Measurements from ENCODE around the gene PPP1CA.
"Not testable (repeated sequence)": the region's sequence is repeated elsewhere in the genome, so short reads cannot be mapped to it uniquely, and the experiment has no call there.

The PPP1CA gene

GRCh38 chr11:67416416-67417335 is 15.0 kb upstream of the PPP1CA start:
- no peak for DNase-seq (ENCODE audit: low read depth)

DNA sequence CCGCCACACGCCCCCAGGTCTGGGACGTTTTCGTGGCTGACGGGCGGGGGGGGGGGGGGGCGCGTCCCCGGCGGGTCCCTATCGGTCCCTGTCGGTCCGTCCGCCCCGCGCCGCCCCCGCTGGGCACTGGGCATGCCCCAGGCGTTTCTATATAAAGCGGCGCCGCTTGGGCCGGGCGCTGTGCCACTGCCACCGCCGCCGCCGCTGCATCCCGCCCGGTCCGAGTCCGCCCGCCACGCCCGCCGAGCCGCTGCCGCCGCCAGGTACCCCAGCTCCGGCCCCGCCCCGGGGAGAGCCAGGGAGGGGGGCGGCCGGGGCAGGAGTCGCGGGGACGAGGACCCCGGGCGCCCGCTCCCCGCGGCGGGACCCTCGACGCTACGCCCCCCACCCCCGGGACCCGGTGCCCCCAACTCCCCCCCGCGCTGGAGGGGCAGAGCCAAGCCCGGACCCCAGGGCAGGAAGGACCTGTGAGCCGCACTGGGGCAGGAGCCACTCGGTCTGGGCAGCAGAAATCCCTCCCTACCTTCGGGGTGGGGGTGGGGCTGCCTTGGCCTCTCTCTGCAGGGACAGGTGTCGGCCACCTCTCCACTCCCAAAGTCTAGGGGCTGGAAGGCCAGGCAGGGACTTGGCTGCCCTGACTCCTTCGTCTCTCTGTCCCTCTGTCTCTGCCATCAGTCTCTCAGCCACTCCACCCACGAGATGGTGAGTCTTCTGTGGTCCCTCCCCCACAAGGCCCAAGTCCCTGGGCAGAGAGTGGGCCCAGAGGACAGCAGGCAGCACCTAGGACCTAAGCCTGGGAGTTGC is 14.0 kb upstream of the PPP1CA start, which contains the start of gene CARNS1:
Gene CARNS1, plus strand, starts transcription at position 178 of the 804 bp plus-strand sequence. Its CDS starts 522 bp downstream, at position 700.
- no peak for DNase-seq (ENCODE audit: low read depth)

- no peak for DNase-seq (ENCODE audit: low read depth)
Measured at GRCh38 chr11:67413266-67413849, 11.7 kb upstream of the PPP1CA start.

DNA sequence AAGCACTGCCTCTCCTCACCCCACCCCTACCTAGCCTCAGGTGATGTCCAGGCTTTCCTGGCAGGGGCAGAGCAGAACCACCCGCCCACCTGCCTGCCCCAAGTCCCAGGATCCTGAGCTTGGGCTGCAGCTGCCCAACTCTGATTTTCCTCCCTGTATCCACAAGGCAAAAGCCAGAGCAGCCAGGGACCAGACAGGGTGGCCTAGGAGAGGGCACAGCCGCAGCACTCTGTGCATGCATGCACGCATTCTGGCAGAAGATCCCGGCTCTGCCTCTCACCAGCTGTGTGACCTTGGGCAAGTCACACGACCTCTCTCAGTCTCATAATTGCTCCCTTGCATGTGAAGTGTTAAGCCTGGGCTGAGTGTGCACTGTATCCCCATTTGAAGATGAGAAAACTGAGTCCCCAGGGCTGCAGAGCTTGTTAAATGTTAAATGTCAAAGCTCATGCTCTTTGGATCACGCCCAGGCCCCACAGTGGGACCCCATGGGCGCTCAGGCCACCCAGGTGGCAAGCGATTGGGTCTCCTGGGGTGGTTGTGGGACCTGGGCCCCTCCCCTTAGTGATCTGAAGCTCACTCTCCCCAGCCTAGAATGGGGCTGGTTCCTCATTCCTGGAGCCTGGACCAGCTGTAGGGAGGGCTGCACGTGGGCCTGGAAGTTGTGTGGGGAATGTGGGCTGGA is 11.0 kb upstream of the PPP1CA start:
- no peak for DNase-seq (ENCODE audit: low read depth)

DNA sequence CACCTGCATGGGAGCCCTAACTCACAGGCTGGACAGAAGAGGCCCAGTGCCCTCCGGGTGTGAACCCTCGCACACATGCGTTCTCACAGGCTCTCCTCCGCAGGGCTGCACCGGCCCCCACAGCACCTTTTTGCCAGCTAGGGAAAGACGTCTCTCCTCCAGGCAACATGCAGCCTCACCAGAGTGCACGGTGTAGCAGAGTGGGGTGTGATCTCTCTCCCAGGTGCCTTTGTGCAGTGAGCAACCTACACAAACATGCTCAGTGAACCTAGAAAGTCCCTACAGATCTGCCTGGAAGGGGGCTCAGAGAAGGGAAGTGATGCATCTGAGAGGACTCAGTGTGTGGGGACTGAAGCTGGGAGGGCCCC is 10.1 kb upstream of the PPP1CA start:
- no peak for DNase-seq (ENCODE audit: low read depth)

DNA sequence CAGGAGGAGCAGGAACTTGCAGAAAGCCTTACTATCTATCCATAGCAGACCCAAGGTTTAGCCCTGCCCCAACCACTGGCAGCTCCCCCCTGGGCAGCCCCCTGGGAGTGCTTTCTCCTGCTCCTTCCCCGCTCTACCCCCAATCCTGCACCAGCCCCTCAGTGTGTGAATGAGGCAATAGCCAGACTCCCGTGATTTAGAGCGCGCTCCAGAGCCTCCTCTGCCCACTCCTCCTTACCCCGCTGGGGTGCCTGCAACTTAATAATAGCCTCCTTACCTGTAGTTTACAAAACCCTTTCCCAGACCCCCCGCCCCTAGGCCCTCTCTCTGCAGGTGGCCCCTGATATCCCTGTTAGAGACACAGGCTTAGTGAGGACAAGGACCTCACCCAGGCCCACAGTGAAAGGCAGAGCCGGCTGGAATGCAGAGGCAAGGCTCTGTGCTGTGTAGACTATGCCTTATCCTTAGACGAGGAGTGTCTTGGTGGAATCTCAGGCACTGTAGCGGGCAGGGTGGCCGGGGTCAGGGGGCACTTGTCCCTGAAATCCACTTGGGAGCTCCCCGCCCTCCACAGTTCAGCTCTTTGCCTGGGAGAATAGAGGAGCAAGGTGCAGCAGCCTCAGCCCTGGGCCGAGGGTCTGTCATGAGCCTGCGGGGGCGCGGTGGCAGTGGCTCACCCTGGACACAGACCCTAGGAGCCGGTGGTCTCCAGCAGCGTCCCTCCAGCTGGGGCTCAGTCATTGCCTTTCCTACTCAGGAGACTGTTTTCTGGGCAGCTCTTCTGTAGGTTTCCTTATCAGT is 9.5 kb upstream of the PPP1CA start:
- DNase-seq (ENCODE audit: low read depth) = no peak

DNA sequence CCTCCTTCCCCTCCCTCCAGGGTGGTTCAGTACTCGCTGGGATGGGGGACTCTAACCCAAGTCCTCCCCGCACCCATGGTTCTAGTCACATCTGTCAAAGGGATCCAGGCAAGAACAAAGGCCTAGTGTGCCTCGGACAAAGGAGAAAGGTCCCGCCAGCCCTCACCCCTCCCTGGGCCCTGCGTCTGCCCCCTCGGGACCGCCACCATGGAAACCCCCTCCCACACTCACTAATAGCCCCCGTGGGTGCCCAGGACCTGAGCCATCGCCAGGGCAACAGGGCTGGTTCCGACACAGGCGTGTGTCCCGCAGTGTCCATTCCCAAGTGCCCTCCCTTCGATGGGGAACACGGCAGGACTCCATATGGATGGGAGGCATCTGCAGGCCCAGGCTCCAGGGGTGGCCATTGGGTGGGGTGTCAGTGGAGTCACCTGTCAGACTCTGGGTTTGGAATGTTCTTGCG is 8.7 kb upstream of the PPP1CA start:
- DNase-seq (ENCODE audit: low read depth) = no peak

- no peak for DNase-seq (ENCODE audit: low read depth)
Measured at GRCh38 chr11:67409781-67410368, 8.2 kb upstream of the PPP1CA start.

- no peak for DNase-seq (ENCODE audit: low read depth)
Measured at GRCh38 chr11:67409261-67409666, 7.6 kb upstream of the PPP1CA start.

- DNase-seq (ENCODE audit: low read depth) = no peak
Measured at GRCh38 chr11:67408437-67409200, 7.0 kb upstream of the PPP1CA start.

GRCh38 chr11:67407688-67408163 is 6.1 kb upstream of the PPP1CA start:
- DNase-seq (ENCODE audit: low read depth) = no peak

GRCh38 chr11:67406969-67407687 is 5.5 kb upstream of the PPP1CA start:
- DNase-seq (ENCODE audit: low read depth) = no peak

DNA sequence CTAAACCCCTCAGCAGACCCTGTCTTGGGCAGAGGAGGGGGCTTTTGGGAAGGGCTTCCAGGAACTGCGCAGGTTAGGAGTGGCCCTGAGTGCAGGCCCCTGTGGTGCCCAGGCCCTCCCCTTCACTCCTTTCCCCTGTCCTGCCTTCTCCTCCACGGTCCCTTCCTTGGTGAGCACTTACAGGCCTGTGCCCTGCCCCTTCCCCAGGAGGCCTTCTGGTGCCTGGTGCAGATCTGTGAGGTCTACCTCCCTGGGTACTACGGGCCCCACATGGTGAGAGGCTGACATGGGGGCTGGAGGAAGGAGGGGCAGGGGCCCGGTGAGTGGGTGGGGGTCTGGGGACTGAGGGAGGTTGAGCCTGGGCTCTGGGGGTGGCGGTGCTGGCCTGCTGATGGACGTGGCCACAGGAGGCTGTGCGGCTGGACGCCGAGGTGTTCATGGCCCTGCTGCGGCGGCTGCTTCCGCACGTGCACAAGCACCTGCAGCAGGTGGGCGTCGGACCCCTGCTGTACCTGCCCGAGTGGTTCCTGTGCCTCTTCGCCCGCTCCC is 4.8 kb upstream of the PPP1CA start:
- no peak for DNase-seq (ENCODE audit: low read depth)

GRCh38 chr11:67405688-67406339 is 4.2 kb upstream of the PPP1CA start:
- DNase-seq (ENCODE audit: low read depth) = no peak

DNA sequence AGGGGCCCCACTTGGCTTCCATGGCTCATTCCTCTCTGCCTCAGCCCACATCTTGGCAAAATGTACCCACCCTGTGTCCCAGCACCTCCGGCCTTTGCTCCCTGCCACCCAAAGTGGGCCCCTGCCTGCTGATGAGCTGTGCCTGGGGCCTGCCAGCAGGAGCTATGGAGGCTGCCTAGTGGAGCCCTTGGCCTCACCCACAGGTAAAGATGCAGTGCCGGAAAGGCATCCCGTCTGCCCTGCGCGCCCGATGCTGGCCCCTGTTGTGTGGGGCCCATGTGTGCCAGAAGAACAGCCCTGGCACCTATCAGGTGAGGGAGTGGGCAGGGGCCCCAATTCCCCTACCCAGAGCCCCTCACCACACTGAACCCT is 3.5 kb upstream of the PPP1CA start:
- DNase-seq (ENCODE audit: low read depth) = no peak

- no peak for DNase-seq (ENCODE audit: low read depth)
Measured at GRCh38 chr11:67404515-67405195, 3.0 kb upstream of the PPP1CA start.

DNA sequence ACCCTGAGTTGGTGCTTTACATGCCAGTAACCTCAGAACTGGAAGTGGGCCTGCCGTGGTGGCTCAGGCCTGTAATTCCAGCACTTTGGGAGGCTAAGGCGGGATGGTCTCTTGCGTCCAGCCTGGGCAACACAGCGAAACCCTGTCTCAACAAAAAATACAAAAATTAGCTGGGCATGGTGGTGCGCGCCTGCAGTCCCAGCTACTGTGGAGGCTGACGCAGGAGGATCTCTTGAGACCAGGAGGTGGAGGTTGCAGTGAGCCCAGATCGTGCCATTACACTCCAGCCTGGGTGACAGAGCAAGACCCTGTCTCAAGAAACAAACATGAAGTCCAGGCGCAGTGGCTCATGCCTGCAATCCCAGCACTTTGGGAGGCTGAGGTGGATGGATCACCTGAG is 1.4 kb upstream of the PPP1CA start:
- DNase-seq (ENCODE audit: low read depth) = not testable (repeated sequence)

All from stimulated activated CD8-positive, alpha-beta memory T cell treated with anti-CD3 and anti-CD28 coated beads, Interleukin-7, amount 100 ng/mL, for 24 hours (primary cell).